ENCODE data around the gene TFF3. TPM values are rescaled to one million over a fixed set of nuclear protein-coding genes. Genes with fewer than 3 reads are reported as not detected.

TFF3 gene
- total and polyA plus RNA-seq, 2 of the 4 experiments (the other 2 are of a cell fraction) = not detected

DNA sequence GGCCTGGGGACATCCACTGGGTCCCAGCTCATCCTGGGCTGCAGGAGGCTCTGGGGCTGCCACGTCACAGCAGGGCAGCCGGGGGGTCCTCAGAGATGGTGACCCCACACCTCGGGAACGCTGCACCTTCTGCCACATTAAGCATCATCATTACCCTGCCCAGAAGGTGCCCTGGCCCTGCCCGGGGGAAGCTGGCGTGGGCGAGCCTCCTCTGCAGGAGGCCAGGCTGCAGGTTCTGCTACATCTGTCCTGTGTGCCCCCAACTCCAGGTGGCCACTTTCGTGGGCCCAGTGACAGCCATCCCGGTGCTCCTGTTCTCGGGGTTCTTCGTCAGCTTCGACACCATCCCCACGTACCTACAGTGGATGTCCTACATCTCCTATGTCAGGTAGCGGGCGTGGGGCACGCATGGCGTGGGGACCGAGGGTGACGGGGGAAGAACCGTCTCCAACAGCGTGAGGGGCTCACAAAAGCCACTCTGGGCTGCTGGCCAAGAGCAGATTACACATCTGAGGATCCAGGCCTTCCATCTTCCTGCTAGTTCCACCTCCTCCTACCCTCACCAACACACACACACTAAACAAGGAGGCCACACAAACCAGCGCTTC is 20.8 kb downstream of the TFF3 start:
- Histone ChIP-seq H2AK9ac (replicated peaks; ENCODE audit: low read depth, low read length, poor library complexity) (no peak overlapping the region), H4K20me1 (ENCODE audit: insufficient read depth, low read length) (no peaks in the 10 kb centered on the region; the same call in 1 of the 2 replicates), H2AK5ac (ENCODE audit: low read depth, low read length) (no peak overlapping the region), H3K4me3 (ENCODE audit: insufficient read depth, low read depth, low read length) (no peak overlapping the region), H3K4ac (ENCODE audit: low read depth, low read length) (no peak overlapping the region), H3K27me3 (ENCODE audit: control insufficient read depth, insufficient read depth, low read length) (peaks cover 6% of the 10 kb centered on the region), H2BK5ac (ENCODE audit: low read depth, low read length, poor library complexity, severe bottlenecking) (no peak overlapping the region), H2BK15ac (ENCODE audit: low read depth, low read length) (no peak overlapping the region), H3K9me3 (ENCODE audit: control insufficient read depth, insufficient read depth, low read length) (no peaks in the 10 kb centered on the region; the same call in 1 of the 2 replicates), H4K5ac (ENCODE audit: low read depth, low read length) (no peak overlapping the region), H4K91ac (ENCODE audit: insufficient read depth, low read depth, low read length) (no peak overlapping the region), H3K23ac (ENCODE audit: low read depth, low read length) (no peak overlapping the region), H3K36me3 (ENCODE audit: control insufficient read depth, insufficient read depth, low read length) (peaks cover 21% of the 10 kb centered on the region; the same call in 1 of the 2 replicates), H2AFZ (replicated peaks; ENCODE audit: low read length, poor library complexity) (peak overlapping the region; percentile 17), H3K9me1 (ENCODE audit: insufficient read depth, low read length) (peaks cover 6% of the 10 kb centered on the region), H3K27ac (ENCODE audit: insufficient read depth, low read length) (no peak overlapping the region), H3K56ac (ENCODE audit: extremely low read depth, insufficient read depth, low read length) (no peak overlapping the region), H3K4me1 (ENCODE audit: control insufficient read depth, insufficient read depth, low read length) (no peaks in the 10 kb centered on the region), H3K18ac (ENCODE audit: low read depth, low read length) (no peak overlapping the region), H2BK120ac (ENCODE audit: low read depth, low read length) (no peak overlapping the region), H3K9ac (ENCODE audit: low read depth, low read length) (no peak overlapping the region), H3K14ac (replicated peaks; ENCODE audit: low read depth, low read length) (no peak overlapping the region), H4K8ac (ENCODE audit: low read depth in 2 of 2, low read length in 2 of 2) (no peak overlapping the region), H2BK20ac (ENCODE audit: low read depth, low read length) (no peak overlapping the region), H3K79me1 (ENCODE audit: low read depth in 1 of 2, low read length in 2 of 2) (no peaks in the 10 kb centered on the region), H3K4me2 (ENCODE audit: low read depth, low read length) (no peak overlapping the region)
- intact Hi-C loops (cut with micrococcal nuclease) (no loop called here), dilution Hi-C loops (cut with HindIII; ENCODE audit: low sequenced_read_pairs, unreplicated experiment) (no loop called here), in situ Hi-C loops (cut with MboI; ENCODE audit: low sequenced_read_pairs) (no loop called here)
- TF ChIP-seq SMC3 (IDR thresholded peaks at IDR 0.05; ENCODE audit: low read depth, low read length) = no peak
- TF ChIP-seq, protein P1, sequence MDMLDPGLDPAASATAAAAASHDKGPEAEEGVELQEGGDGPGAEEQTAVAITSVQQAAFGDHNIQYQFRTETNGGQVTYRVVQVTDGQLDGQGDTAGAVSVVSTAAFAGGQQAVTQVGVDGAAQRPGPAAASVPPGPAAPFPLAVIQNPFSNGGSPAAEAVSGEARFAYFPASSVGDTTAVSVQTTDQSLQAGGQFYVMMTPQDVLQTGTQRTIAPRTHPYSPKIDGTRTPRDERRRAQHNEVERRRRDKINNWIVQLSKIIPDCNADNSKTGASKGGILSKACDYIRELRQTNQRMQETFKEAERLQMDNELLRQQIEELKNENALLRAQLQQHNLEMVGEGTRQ (IDR thresholded peaks at IDR 0.05; ENCODE audit: low read depth, low read length) = no peak
- TF ChIP-seq, protein P2, sequence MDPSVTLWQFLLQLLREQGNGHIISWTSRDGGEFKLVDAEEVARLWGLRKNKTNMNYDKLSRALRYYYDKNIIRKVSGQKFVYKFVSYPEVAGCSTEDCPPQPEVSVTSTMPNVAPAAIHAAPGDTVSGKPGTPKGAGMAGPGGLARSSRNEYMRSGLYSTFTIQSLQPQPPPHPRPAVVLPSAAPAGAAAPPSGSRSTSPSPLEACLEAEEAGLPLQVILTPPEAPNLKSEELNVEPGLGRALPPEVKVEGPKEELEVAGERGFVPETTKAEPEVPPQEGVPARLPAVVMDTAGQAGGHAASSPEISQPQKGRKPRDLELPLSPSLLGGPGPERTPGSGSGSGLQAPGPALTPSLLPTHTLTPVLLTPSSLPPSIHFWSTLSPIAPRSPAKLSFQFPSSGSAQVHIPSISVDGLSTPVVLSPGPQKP (IDR thresholded peaks at IDR 0.05; ENCODE audit: borderline replicate concordance, low read depth, low read length) = no peak
- TF ChIP-seq POLR2A (IDR thresholded peaks at IDR 0.05; ENCODE audit: low read depth, low read length) = no peak
- no peak for TF ChIP-seq CHD1 (IDR thresholded peaks at IDR 0.05; ENCODE audit: low read depth, low read length)
- TF ChIP-seq RAD21 (IDR thresholded peaks at IDR 0.05; ENCODE audit: low read length) = no peak
- no peak for TF ChIP-seq RFX5 (IDR thresholded peaks at IDR 0.05; ENCODE audit: low read depth, low read length)
- TF ChIP-seq BHLHE40 (IDR thresholded peaks at IDR 0.05; ENCODE audit: low read depth, low read length) = no peak
- TF ChIP-seq NFE2L2 (IDR thresholded peaks at IDR 0.05; ENCODE audit: low read depth, low read length) = no peak
- TF ChIP-seq RCOR1 (IDR thresholded peaks at IDR 0.05; ENCODE audit: insufficient replicate concordance, low read length) = no peak
- TF ChIP-seq MAFK (IDR thresholded peaks at IDR 0.05; ENCODE audit: low read depth, low read length) = no peak
- no peak for TF ChIP-seq MAZ (IDR thresholded peaks at IDR 0.05; ENCODE audit: borderline replicate concordance, low read depth, low read length)
- TF ChIP-seq, protein P3, sequence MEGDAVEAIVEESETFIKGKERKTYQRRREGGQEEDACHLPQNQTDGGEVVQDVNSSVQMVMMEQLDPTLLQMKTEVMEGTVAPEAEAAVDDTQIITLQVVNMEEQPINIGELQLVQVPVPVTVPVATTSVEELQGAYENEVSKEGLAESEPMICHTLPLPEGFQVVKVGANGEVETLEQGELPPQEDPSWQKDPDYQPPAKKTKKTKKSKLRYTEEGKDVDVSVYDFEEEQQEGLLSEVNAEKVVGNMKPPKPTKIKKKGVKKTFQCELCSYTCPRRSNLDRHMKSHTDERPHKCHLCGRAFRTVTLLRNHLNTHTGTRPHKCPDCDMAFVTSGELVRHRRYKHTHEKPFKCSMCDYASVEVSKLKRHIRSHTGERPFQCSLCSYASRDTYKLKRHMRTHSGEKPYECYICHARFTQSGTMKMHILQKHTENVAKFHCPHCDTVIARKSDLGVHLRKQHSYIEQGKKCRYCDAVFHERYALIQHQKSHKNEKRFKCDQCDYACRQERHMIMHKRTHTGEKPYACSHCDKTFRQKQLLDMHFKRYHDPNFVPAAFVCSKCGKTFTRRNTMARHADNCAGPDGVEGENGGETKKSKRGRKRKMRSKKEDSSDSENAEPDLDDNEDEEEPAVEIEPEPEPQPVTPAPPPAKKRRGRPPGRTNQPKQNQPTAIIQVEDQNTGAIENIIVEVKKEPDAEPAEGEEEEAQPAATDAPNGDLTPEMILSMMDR (conservative IDR thresholded peaks at IDR 0.05; ENCODE audit: low read depth, low read length) = no peak
- no peak for TF ChIP-seq CEBPB (IDR thresholded peaks at IDR 0.05; ENCODE audit: low read depth, low read length)
- no peak for TF ChIP-seq FOS (IDR thresholded peaks at IDR 0.05; ENCODE audit: low read depth, low read length)
- no peak for TF ChIP-seq MXI1 (IDR thresholded peaks at IDR 0.05; ENCODE audit: borderline replicate concordance, low read depth, low read length)
- BruUV-seq (replicated peaks) = no TSS peak
- WGBS, 2 experiments (ENCODE audit: extremely low coverage in 2 of 2, insufficient read length in 1 of 2) = 93% methylated on average over 5 of the region's 22 CpGs; no CpG with 5 or more reads in 1 of the 2 experiments
- ChIA-PET CTCF (no interaction called here), POLR2A (ENCODE audit: unreplicated experiment) (no interaction called here)
- no peak for DNase-seq
- ATAC-seq (ENCODE audit: low read depth) = no peak
